ENCODE measurements around the gene DOC2A.
"Not testable (repeated sequence)": the region's sequence is repeated elsewhere in the genome, so short reads cannot be mapped to it uniquely, and the experiment has no call there.

DNA sequence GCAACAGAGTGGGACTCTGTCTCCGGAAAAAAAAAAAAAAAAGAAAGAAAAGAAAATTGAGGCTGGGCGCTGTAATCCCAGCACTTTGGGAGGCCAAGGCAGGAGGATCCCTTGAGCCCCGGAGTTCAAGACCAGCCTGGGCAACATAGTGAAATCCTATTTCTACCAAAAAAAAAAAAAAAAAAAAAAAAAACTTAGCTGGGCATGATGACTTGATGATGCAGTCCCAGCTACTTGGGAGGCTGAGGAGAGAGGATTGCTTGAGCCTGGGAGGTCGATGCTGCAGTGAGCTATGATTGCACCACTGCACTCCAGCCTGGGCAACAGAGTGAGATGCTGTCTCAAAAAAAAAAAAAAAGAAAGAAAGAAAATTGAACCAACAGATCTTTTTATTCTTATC, 7.1 kb upstream of the DOC2A start:
- TF ChIP-seq POLR2A (IDR thresholded peaks at IDR 0.05): not testable (repeated sequence)
- TF ChIP-seq, protein P1, sequence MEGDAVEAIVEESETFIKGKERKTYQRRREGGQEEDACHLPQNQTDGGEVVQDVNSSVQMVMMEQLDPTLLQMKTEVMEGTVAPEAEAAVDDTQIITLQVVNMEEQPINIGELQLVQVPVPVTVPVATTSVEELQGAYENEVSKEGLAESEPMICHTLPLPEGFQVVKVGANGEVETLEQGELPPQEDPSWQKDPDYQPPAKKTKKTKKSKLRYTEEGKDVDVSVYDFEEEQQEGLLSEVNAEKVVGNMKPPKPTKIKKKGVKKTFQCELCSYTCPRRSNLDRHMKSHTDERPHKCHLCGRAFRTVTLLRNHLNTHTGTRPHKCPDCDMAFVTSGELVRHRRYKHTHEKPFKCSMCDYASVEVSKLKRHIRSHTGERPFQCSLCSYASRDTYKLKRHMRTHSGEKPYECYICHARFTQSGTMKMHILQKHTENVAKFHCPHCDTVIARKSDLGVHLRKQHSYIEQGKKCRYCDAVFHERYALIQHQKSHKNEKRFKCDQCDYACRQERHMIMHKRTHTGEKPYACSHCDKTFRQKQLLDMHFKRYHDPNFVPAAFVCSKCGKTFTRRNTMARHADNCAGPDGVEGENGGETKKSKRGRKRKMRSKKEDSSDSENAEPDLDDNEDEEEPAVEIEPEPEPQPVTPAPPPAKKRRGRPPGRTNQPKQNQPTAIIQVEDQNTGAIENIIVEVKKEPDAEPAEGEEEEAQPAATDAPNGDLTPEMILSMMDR (IDR thresholded peaks at IDR 0.05): not testable (repeated sequence)
